HG03175 (cell line): ENCODE data around the gene LDB3.

Experiments used
- ATAC-seq: cut with Tn5 transposase; IDR thresholded peaks from one replicate; pipeline ENCODE4 v1.9.1; 2021; ENCODE audit warnings: mild to moderate bottlenecking, moderate library complexity; ENCODE audit not compliant: unreplicated experiment

Gene LDB3

DNA sequence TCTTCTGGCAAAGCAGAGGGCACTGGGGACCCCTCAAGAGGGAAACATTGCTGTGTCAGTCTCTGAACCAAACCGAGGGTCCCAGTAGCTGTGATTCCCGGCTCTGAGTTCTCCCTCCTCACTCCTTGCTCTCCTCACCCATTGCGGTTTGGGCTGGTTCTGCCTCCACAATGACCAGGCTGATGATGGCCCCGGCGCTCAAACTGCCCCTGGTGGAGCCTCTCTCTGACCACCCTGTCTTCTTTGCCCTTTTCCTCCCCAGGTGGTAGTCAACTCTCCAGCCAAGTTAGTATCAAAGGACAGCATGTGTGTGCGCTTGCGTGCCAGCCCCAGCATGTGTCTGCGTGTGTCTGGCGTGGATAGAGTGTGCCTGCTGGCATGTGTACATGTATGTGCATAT is 17.1 kb downstream of the LDB3 start:
- ATAC-seq = no peak

DNA sequence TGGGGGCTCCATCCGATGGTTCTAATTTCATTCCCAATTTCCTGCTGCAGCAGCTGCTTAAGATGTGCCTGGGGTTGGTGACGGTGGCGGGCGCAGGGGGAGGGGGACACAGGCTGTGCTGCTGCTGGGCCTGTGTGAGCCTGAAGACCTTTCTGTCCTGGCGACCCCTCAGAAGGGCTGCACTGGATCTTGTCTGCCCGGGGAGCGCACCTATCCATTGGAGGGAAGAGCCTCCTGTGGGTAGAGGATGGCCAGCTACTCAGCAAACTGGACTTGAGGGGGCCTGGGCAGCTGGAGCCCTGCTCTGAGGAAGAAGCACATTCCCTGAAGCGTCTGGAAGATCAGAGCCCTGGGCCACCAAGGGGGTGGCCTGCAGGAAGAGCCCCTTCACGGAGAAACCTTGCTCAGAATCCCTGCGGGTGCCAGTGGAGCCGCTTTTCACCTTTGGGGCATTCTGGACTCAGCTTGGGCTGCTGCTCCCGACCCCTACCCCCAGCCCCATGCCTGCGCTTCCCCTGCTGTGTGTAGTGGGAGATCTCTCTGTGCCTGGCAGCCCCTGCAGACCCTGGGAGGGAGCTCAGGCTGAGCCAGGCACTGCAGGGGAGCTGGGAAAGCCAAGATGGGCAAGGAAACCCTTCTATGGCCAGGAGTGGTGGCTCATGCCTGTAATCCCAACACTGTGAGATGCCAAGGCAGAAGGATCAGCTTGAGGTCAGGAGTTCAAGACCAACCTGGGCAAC is 17.8 kb downstream of the LDB3 start:
- no peak for ATAC-seq

DNA sequence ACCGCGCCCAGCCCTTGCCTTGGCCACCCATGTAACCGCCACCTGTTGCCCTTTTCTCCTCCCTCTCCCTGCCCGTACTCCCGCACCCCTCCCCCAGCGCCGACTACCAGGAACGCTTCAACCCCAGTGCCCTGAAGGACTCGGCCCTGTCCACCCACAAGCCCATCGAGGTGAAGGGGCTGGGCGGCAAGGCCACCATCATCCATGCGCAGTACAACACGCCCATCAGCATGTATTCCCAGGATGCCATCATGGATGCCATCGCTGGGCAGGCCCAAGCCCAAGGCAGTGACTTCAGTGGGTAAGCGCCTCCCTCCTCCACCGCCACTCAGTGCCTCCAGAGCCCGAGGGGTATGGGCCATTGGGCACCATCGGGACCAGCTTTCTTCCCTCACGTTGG is 18.7 kb downstream of the LDB3 start:
- ATAC-seq = no peak

DNA sequence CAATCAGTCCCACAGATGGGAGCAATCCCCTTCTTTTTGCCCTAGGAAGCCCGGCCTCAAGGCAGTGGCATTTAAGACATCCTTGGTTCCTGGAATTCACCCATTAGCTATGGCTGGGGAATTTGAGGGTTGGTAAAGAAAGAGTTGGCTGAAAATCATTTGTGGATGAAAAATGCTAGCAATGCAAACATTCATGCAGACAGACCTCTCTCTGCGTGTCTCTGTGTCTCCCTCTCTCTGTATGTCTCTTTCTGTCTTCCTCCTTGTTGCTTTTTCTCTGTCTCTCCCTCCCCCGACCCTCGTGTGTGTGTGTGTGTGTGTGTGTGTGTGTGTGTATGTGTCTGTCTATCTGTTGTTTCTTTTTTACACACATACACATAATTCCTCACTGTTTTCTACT is 19.4 kb downstream of the LDB3 start:
- no peak for ATAC-seq

DNA sequence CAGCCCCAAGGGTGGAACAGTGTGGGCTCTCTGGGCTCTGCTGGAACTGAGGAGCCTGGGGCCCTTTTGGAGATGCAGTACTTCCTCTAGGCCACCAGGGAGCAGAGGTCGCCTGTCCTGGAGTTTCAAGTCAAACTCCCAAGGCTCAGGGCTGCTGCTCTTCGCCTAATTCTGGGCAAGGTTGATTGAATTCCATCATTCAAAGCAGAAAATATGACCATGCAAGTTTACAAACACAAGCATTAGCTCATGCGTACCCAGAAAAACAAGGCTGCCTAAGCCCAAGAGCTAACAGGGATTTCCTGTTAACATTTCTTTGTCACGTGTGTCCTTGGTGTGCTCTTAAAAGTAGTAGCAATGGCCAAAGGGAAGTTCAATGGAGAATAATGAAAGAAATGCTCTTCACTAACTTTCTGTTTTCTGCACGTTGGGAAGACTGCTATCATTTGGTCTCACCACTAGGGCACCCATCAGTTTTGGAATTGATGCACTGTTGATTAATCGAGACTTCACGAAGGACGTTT is 20.1 kb downstream of the LDB3 start:
- peak; percentile 90 for ATAC-seq

DNA sequence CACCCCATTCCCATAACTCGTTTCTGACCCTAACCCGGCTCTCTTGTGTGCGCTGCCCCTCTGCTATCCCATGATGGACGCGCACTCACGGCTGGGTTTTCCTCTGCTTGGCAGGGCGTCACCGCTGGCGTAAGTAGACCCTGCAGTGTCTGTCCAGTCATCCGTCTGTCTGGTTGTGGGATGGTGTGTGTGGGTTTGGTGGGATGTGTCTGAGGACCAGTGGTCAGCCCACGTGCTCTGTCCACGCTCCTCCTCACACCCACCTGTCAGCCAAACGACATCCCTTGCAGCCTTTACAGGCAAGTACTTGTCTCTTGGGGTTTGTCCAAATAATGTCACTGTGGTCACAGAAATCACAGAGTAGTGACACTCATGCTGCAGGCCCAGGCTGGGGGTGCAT is 20.8 kb downstream of the LDB3 start:
- ATAC-seq = no peak

DNA sequence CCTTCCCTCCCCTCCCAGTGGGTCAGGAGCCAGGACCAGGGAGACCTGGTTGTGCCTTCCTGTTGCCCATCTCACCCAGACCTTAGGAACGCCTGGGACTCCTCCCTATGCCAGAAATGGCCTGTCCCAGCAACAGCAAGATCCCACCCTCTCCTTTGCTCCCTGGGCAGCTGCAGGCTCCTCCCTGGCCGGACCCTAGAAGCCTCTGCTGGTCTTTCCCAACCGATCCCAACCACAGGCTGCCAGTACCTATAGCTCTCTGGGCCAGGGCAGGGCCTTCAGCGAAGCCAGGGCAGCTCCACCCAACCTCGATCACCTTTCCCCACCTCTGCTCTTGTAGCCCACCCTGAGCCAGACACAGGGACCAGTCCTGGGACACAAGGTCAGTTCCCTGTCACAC is 21.9 kb downstream of the LDB3 start:
- no peak for ATAC-seq

DNA sequence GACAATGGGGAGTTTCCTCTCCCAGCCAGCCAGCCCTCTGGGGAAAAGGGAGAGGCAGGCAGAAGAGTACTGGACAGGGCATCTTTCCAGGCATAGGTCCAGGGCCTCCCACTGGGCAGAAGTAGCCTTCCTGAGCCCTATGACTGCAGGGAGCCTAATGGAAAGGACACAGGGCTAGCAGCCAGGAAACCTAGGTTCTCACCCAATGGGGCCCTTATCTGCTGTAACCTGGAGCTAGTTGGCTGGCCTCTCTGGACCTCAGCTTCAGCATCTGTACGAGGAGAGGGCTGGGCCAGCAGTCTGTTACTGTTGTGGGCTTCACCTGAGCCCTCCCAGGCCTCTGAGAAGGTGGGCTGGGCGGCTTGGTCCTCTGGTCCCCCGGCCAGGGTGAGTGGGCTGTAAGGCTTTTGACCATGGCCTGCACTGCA is 22.4 kb downstream of the LDB3 start:
- ATAC-seq = no peak

DNA sequence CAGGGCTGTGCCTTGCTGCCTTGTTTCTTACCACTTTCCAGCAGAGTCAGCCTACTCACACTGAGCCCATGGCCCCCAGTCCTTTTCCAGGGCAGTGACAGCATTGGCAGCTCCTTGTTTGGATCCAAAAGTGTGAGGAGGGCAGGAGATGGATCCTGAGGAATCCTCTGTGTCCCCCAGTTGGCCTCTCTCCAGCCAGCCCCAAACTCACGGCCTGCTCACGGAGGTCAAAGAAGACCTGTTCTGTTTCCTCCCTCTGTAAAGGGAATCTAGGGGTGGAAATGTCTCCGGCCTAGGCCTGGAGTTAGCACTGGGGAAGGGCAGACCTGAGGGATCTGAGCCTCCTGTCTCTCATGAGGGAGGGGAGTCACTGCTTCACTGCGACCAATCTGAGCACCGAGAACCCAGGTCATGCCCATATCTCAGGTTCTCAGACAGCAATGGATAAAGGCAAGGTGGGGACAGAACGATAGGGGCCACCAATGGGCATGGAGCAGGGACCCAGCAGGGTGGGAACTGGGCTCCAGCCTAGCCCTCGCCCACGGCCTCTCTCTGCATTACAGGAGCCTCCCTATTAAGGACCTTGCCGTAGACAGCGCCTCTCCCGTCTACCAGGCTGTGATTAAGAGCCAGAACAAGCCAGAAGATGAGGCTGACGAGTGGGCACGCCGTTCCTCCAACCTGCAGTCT is 23.2 kb downstream of the LDB3 start:
- no peak for ATAC-seq

DNA sequence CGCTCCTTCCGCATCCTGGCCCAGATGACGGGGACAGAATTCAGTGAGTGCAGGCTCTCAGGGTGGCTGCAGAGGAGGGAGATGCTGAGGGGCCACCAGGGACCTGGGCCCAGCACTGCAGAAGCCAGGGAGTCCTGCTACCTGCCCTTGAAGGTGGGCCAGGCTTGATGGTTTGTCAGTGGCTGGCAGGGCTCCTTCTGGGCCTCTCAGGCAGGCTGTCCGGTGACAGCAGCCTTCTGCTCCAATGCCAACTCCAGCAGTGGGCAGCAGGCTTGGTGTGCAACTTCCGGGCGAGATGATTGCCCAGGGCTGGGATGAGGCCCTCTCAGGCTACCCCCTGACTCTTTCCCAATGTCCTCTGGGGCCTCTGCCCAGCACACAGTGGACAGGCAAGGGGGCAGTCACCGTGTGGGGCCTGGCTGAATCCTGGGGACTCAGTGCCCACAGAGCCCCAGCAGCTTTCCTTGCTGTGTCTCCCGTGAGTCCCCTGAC is 23.8 kb downstream of the LDB3 start:
- ATAC-seq = no peak

DNA sequence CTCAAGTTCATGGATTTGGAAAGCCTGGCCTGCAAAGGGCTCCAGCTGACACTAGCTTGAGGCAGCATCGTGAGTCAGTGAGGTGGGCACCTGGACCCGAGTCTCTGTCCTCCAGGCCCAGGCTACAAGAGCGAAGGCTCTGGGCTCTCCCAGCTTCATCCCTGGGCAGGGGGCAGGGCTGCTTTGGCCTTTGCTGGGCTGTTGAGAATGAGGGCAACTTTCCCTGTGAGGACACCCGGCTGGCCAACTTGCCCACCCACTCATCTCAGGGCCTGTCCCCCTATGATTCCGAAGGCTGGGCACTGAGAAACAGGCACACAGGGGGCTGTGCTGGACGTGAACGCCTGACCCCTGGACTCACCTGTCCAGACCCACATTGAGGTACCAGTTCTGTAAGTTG is 24.4 kb downstream of the LDB3 start:
- no peak for ATAC-seq

DNA sequence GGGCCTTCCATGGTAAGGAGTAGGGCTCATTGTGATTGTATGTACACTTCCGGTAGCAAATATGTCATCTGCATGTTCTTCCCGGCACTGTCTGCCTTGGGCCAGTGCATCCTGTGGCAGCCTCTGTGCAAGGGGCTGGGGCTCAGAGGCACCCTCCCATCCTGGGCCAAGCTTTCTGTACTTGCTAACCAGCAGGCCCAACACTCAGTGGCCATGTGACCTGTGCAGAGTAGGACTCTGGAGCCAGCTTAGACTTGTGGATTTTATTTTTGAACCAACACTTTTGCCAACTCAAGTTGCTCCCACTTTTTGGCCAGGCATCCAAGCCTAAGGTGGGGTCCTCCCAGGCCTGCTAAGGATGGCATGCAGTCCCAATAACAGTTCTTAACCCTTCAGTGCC is 25.0 kb downstream of the LDB3 start:
- ATAC-seq = no peak

DNA sequence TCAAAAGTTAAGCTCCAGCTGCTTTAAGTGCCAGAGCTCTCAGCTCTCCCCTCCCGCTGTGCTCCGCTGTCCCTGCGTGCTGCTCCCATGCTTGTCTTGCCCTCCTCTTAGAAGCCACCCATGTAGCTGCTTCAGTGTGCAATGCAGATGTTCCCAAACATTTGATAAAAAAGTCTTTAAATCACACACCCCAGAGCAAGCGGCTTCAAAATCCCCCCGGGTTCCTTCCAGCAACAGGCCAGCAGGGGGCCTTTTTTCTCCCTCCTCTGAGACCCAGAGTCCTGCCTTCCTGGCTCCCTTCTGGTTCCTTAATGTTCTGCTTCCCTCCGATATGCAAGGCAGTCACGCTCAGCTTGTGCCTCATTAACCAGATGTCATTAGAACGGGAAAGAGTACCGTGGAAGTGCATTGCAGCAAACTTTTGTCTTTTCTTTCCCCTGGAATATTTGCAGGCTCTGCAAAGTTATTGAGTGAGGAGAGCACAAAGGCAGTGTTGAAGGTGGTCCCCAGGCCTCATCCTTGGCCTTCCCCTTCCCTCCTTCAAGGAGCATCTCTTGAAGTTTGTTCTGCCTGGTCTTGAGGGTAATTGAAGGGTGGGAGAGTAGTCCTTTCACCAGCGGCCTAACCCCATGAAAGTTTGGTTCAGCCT is 25.5 kb downstream of the LDB3 start:
- ATAC-seq = no peak

DNA sequence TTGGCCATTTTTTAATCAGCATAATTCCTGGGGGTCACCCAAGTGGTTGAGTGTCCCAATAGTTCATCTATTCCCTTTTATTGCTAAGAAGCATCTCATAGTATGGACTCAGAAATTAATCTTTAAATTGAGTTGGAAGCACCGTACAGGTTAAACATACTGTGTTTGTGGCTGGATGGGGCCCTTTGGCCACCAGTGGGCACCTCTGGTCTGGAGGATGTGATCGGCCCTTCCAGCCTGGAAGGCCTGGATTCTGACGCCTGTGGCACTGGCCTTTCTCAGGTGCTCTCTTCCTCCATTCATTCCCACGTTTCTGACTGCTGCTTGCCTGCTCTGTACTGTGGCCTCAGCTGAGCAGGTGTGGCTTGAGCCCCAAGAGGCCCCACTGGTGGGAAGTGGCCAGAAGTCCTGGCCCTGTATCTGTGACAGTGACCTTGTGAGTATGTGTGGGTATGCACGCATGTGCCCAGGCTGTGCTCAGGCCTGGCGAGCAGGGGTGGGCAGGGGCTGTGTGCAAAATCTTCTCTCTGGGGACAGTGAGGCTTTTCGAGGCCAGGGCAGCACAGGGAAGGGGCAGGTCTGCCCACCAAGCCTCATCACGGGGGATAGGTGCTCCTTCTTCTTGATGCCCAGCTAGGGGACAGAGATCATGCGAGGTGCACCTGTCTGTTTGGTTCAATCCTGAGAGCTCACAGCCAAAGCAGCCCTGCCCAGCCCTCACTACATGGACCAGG is 30.1 kb downstream of the LDB3 start:
- no peak for ATAC-seq

DNA sequence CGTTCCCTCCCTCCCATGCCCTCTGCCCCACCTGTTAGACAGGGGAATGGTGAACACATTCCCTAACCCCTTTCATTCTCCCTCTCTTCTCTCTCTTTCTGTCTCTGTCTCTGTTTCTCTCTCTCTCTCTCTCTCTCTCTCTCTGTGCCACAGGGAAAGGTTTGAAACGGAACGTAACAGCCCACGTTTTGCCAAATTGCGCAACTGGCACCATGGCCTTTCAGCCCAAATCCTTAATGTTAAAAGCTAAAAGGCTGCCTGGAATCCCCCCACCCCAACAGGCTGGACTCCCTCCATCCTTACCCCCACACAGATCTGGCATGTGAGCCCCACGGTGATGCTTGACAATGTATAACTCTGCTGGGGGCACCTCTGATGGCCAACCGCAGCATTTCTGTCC is 30.8 kb downstream of the LDB3 start:
- ATAC-seq = no peak

DNA sequence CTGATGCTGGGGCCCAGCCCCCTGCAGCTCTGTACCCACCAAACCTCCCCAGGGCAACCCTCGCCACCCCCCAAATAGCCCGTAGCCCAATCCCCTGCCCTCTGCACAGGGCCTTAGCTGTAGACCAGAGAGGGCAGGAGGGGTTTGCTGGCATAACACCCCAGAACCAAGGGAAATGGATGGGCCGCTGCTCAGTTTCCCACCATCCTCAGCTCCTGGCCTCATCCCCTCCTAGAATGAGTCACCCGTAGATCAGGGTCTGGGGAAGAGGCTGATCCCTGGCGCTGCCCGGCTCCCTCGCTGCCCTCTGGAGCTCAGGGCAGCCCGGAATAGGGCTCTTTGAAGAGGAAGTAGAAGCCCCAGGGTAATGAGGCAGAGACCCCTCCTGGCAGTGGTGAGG is 31.2 kb downstream of the LDB3 start:
- no peak for ATAC-seq

DNA sequence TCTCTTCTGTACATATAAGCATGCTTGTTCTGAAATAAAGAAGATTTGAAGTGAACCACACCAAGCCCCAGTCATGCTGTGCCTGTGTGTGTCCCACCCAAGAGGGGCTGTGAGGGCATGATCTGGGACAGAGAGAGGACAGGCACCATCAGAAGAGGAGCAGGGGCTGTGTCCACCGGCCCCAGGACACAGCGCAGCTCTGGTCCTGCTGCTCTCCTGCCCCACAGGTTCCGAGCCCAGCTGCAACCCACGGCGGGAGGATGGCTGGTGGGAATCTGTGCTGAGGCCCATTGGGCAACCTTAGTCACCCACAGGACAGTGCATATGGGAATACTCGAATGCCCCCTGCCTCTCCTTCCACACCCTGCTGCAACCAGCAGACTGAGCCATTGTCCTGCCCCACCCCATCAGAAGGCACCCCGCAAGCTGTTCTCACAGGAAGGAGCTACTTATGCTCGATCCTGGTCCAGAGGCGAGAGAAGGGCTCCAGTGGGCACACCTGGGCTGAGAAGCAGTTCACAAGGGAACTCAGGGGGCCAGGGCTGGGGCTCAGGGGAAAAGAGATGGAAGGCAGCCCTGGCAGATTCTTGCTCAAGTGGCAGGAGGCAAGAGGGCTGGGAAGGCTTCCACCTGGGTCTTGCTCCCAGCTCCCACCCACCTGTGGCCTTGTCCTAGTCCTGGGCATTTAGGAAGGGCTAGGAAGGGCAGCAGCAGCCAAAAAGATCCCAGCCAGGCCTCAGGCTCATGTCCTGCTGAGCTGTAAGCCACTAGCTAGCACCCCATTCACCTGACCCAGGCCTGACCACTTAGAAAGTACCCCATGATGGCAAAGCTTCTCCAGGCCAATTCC is 31.9 kb downstream of the LDB3 start:
- ATAC-seq = no peak

DNA sequence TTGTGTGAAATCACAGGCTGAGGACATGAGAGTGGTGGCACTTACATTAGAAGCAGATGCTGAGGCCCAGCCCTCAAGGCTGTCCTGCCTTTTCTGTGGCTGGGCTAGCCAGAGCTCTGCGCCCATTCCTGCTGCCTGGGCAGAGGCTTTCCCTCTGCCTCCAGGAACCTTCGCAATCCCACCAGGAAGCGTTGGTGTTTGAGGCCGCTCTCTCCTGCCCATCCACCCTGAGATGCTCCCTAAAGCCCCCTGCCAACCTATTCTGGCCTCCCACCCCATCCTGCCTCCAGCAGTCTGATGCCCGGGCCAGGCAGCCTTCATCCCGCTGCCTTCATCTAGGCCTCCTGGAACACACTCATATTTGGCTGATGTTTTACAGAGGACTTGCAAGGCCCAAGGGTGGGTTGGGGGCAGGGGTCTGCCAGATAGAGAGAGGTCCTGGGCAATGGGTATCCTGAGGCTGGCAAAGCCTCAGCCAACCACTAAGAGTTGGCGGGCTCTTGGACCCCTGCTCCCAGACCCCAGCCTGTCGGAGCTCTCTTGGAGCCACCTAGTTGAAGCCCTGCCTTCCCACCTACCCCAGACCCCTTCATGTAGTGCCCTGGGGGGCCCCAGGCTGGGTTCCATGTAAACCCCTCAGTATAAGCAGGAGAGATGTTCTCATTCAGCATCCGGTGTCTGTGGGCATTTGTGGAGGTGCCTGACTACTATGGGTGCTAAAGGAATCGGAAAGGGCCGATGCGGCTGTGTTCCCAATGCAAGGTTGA is 32.7 kb downstream of the LDB3 start:
- no peak for ATAC-seq

DNA sequence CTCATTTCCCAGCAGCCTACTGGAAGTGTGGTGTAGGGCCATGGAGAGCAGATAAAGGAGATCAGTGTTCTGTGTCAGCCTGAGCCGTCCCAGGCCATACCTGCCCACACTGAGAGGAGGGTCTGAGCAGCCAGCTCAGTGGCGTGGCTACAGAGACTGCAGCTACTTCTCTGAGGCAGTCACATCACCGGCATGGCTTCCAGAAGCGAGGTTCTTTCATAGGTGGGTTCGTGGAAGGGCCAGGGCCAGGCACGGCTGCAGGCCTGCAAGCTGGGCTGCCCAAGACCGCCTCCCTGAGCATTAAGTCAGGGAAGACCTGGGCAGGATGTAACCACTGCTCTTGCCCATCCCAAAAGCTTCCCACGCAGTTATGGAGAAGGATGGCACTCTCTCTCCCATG is 34.9 kb downstream of the LDB3 start:
- ATAC-seq = no peak
